Left renal cortex interstitium (tissue), 4 donors: Measurements from ENCODE around the gene KCNIP1. TPM values are rescaled to one million over a fixed set of nuclear protein-coding genes. Genes with fewer than 3 reads are reported as not detected.

Source experiments
- DNase-seq, 4 donors: peaks; one replicate each; pipeline ENCODE4 v3.0.0-alpha.2; 2013; ENCODE audit warnings: low read depth in 4 of 4, low spot score in 2 of 4, missing footprints in 1 of 4
- polyA plus RNA-seq, 4 donors: library from polyadenylated mRNA; unstranded; fragments of 120-200 nt; gene quantifications; one replicate each; pipeline ENCODE4 v1.2.1, GENCODE V29; 2013; ENCODE audit not compliant: insufficient read length in 4 of 4

Gene KCNIP1
- polyA plus RNA-seq, 4 donors, result 10.7 to 12.1 (median 11.5) TPM

DNA sequence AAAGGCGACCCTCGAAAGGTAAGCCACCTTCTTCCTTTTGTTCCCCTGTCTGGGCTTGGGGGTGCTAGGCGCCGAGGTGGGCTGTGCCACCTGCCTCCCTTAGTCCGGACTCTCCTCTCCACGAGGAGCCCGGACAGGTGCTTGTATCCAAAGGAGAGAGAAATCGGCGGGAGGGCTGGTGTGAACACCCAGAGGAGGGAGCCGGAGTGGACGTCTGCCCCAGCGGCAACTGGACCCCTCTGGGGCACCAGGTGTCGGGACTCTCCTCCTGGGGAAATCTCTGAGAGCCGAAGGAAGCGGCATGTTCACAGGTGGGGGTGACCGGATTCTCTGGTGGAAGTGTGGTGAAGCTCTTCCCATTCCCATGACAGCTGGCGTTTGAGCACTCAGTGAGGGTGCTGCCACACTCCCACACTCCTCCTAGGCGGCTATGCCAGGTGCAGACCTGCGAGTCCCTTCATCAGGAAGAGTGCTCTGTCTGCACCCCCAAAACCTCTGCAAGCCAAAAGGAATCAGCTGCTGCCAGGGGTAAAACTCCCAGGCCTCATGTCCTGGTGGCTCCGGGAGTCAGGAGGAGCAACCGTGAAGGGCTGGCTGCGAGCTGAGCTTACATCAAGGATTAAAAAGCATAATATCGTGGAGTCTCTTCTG, 921 bp downstream of the KCNIP1 start:
- no peak for DNase-seq

DNA sequence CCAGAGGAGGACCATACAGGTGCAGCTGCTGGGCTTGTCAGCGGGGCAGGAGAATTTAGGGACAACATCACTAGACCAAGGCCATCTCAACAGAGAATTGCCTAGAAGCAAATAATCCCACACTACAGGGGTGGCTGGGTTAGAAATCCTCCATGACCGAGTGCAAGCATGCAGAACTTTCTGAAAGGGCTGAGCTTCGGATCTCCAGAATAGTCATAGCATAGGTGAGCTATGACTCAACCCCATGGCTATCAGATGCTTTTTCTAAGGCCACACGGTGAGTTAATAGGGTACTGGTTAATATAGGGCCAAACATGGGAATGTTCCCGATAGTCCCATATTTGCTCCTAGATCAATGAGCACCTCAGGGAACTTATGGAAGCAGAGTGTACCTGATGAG, 4.2 kb downstream of the KCNIP1 start:
- DNase-seq, result no peak

- no peak for DNase-seq
These were observed 5.0 kb downstream of the KCNIP1 start for GRCh38 chr5:170508660-170509347.

DNA sequence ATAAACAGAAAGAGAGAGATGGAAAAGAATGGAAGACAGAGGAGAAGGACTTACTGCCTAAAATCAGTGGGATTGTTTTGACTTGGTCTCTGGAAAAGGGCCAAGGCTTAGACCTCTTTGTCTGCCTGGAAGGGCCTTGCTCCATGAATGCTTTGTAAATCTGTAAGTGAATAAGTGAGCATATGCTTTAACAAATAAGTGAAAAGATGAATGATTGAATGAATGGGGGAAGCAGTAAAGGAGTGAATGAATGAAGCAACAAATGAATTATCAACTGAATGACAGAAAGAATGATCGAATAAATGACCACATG, 5.5 kb downstream of the KCNIP1 start:
- no peak for DNase-seq

- no peak for DNase-seq
These were observed 6.3 kb downstream of the KCNIP1 start for GRCh38 chr5:170510126-170510525.

GRCh38 chr5:170510559-170510958, 6.7 kb downstream of the KCNIP1 start:
- DNase-seq, result no peak

GRCh38 chr5:170511551-170512258, 7.9 kb downstream of the KCNIP1 start:
- DNase-seq, result no peak

DNA sequence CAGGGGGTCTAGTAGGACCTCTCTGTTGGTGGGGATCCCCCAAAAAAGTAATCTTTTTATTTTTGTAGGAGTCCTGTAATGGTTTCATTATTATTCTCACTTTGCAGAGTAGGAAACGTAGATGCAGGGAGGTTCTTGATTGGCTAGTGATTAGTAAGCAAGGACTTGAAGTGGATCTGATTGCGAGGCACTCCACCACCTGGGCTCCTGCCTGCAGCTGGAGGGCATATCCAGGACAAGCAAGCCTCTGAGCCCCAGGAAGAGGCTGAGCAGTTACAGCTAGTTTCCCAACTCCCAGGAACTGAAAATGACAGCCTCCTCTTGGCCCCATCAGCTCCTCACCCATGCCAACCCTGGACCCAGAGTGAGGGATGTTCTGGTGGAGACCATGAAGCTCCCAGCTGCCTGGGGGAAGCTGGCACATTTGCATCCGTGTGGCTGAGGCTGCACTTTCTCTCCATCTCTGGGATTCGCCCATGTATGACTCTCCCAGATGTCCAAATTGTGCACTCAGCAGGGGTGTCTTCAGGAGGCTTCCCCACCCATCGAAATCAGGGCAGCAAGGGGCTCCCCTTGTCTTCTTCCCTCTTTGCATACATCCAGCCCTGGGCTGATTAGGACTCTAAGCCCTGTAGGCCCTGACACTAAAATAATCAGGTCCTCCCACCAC, 10.2 kb downstream of the KCNIP1 start:
- no peak for DNase-seq

- DNase-seq, result no peak
These were observed 13.6 kb downstream of the KCNIP1 start for GRCh38 chr5:170517411-170517810.

DNA sequence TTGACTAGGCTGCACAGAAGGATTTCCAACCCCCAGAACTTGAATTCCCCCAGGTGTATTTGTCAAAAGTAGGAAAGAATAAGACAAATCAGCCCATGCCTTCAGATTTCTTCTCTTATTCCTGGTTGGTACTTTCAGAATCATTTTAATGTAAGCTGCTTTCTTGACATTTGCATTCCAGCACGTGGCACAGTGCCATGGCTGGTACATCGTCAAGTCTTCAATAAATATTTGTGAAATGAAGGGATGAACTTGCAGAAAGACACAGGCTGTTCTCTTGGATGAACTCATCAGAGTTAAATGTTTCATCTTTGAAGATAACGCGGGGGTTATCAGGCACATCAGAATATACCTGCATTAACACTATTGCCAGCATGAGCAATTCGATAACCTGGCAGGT, 14.5 kb downstream of the KCNIP1 start:
- DNase-seq, result no peak

DNA sequence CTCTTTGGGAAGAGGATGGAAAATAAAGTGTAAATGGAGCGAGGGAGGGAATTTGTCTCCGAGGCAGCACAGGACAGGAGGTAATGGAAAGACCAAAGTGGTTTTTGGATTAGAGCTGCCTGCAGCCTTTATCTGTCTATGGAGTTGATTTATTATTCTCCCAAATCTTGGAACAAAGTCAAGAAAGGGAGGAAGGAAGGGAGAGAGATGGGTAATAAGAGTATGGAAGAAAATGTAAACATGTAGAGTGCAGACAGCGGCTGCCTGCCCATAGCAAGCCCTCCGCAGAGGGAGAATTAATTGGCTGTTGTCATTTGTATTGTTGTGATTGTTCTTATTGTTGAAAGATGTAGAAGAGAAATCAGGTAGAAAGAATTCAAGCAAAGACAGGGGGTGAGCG, 15.7 kb downstream of the KCNIP1 start:
- no peak for DNase-seq

DNA sequence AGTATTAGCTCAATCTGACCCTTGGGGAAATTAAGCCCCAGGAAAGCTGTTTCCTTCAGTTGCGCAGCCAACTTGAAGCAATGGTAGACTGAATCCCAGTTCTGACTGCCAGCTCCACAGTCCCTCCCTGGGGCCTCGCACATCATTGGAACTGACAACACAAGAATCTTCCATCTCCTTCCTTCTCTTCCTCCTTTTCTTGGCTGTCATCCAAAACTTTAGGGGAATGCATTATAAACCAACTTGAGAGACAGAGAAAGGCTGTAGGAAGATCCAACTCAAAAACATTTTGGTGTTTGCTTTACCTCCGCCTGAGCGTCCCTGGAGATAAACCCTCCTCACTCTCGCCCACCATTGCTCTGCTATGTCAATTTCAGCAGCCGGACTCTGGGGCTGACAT, 16.6 kb downstream of the KCNIP1 start:
- no peak for DNase-seq

DNA sequence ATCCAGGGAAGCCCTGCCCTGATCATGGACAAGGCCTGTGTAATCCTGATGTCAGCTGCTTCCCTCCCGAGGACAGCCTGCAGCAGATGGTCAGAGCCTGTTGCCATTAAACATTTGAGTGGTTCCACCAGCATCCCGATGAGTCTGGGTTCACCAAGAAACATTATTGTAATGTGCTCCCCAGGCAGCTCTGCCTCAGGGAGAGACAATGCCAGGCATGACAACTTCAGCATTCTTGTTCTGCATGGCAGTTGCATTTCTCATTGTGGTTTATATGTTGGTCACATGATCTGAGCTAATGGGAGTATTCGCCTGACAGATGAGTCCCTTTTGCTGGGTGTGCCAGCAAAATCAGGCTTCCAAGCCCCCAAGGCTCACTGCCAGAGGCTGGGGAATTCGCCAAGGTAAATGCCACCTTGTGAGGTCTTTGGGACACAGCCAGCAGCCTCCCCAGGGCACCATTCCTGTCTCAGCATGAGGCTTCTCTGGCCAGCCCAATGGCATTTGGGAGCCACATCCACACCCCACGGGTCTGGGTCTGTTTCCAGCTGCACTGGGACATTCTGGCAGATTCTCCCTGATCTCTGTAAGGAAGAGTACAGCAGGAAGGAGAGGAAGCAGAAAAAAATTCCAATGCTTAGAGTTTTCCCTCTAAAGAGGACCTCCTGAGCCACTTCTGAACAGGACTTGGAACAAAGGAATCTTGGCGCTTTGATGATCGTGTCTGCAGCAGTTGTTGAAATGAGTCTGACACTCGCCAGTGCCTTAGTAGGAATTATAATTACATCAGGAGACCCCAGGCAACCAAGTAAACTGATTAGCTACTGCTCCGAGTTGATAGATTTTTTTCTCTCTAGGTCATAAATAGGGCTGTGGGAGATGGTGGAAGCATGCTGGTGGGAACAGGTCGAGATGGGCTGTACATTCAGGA, 18.7 kb downstream of the KCNIP1 start:
- no peak for DNase-seq

GRCh38 chr5:170523142-170523551, 19.3 kb downstream of the KCNIP1 start:
- DNase-seq, result no peak

DNA sequence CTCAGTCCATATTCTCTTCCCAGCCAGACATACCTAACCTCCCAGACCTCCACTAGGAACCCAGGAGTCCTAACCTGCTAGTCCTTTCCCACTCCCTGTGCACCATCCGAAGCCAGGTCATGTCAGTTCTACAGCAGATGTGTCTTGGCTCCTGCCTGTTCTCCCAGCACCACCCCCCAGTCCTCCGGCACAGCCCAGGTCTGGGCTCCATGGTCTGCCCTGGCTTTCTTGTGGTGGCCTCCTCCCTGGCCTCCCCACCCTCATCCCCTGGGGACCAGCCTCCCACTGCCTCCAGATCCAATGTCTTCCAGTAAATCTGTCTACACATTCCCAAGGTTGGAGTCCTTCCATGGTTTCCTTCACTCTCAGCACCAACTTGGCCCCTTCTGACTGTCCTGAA, 20.0 kb downstream of the KCNIP1 start:
- no peak for DNase-seq

GRCh38 chr5:170524576-170524975, 20.8 kb downstream of the KCNIP1 start:
- no peak for DNase-seq

DNA sequence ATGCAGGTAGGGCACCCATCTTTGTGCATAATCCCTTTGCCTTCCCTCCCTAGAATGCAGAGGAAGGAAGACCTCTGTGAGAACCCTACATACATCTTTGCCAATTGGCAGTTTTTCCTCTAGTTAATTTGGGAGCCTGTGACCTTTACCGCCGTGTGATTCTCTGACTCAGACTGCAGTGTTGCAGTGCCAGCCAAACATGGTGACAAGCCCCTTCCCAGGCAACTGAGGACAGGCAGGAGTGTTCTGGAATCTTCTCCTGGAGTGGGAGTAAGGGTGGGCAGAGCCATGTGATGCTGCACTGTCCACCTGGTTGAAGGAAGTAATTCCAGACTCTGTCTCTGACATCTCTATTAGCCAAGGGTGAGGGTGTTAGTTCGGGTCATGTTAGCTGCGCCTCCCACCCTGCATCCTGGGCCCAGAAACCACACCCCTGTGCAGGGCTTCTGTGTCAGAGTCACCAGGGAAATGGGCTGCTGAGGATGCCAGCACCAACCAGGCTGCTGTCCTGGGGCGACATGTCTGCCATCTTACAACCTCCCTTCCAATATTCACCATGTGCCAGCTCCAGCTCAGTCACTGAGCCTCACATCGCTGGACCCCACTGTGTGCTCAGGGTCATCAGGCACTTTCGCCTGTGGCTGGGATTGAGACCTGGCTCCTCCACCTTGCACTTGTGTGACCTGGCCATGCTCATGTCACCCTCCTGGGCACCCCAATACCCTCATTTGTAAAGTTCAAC, 21.8 kb downstream of the KCNIP1 start:
- no peak for DNase-seq

DNA sequence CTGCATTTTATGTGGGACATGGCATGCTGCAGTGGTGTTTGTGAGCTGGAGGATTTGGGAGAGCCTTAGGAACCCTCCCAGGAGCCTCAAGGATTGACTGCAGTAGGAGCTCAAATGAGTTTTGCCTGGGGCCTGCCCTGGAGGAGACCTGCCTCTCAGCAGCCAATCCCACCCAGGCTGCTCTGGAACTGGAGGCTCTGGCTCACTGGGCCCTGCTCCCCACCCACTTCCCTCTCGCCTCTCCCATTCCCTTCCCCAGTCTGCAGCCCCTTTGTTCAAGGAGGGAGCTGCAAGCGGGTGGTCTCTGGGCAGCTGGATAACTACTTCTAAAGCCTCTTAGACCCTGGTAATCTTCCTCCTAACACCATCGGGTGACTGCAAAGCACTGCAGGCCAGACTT, 24.2 kb downstream of the KCNIP1 start:
- no peak for DNase-seq

DNA sequence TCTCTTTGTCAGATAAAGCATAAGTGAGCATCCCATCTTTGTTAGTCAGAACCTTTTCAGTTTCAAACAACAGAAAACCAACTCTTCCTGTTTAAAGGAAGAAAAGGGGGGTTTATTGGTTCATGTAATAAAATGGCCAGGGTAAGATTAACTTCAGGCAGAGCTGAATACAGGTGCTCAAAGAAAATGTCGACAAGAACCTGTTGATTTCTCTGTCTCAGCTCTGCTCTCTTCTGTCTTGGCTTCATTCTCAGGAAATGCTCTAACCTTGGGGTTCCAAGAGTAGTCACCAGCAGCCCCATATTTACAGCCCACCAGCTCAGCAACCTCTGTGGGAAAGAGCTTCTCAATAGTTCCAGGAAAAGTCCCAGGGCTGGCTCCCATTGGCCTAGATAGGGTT, 25.2 kb downstream of the KCNIP1 start:
- DNase-seq, result no peak

GRCh38 chr5:170532935-170533334, 29.1 kb downstream of the KCNIP1 start:
- DNase-seq, result no peak
